ENCODE measurements around the gene CREBBP.

CREBBP gene

DNA sequence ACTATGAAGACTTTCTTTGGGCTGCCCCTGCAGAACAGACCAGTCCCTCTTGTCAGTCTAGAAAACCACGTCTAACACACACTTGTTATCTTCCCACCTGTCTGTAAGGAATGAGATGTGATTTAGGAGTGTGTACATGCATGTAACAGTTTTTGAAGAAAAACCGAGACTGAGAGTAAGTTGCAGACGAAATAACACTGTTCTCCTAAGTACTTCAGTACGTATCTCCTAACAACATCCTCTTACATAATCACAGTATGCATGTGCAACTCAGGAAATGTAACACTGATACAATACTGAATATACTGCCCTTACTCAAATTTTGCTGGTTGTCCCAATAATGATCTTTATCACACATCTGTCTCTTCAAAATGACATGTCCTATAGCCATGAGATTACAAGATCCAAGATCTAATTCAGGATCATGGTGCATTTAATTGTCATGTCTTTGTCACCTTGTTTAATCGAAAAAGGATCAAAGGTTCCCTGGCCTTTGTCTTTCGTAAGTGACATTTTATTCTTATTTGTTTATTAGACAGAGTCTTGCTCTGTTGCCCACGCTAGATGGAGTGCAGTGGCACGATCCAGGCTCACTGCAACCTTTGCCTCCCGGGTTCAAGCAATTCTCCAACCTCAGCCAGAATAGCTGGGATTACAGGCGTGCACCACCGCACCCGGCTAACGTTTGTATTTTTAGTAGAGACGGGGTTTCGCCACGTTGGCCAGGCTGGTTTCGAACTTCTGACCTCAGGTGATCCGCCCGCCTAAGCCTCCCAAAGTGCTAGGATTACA is 25.6 kb downstream of the CREBBP start:
- DNase-seq: no peak

DNA sequence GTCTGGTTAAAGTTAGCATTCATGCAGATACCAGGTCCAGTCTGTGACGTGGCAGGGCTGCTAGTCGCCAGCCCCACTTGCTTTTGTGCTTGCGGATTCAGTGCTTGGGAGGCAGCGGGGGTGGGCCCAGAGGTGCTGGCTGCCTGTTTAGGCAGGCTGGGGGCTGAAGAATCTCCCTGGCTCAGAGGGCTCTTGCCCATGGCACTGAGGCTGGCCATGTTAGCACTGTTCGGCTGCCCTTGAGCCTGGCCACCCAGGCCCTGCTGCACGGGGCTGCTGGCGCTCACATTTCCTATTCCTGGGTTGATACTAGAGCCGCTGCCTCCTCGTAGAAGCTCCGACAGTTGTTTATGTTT is 30.0 kb downstream of the CREBBP start:
- DNase-seq: no peak

DNA sequence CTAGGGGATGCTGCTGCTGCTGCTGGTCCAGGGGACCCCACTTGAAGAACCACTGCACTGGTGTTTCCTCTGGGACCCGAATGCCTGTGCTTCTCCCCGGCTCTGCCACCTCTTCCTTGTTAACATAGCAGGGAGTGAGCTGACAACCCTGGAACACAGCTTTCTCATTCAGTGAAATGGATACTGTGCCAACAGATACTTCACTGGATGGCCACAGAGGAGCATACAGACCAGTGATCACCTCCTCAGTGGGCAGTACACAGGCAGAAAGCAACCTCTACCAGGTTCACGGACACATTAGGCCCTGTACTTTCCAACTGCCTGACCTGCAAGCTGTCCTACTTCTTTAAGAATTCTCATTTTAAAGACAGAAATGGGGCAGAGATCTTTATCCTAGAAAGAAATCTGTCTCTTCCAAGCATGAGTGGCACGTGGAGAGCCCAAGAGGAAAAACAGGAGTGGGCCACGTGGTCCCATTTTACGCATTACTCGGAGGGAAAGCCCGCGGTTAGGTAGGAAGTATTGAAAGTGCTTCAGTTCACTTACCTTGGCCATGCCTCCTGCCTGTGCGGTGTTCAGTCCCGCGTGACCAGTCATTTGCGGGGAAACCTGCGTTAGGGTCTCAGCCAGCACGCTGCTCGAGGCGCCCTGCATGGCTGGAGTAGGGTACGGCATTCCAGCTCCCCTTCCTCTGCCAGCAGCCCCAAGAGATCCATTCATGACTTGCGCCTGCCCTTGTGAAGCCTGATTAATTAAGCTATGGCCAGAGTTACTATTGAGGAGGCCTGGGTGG is 30.6 kb downstream of the CREBBP start:
- DNase-seq: no peak

DNA sequence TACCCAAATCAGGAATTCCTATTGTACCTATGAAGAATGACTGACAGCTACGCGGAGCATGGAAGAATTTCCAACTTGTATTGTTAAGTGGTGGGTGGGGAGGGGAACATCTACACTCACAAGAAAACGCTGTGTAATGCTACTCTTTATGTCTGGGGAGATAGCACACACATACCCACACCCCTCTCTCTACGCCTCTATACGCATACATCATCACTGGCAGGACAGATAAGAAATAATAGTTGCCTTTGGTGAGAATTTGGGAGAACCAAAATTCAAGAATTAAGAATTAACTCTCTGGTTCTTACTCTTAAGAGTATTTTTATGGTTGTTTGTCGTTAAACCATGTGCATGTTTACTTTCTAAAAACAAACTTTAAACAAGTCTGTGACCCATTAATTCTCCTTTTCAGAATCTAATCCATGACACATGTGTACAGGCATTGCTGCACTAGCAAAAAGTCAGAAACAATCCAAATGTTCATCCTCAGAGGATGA is 33.9 kb downstream of the CREBBP start:
- no peak for DNase-seq

GRCh38 chr16:3846087-3846486 is 34.4 kb downstream of the CREBBP start:
- DNase-seq: no peak

- DNase-seq: no peak
Observed at GRCh38 chr16:3842994-3843393, 37.5 kb downstream of the CREBBP start.

- DNase-seq: no peak
Observed at GRCh38 chr16:3841729-3842508, 38.6 kb downstream of the CREBBP start.

- DNase-seq: no peak
Observed at GRCh38 chr16:3839402-3840184, 40.9 kb downstream of the CREBBP start.

- DNase-seq: no peak
Observed at GRCh38 chr16:3838600-3839401, 41.7 kb downstream of the CREBBP start.

GRCh38 chr16:3837851-3838586 is 42.5 kb downstream of the CREBBP start:
- no peak for DNase-seq

DNA sequence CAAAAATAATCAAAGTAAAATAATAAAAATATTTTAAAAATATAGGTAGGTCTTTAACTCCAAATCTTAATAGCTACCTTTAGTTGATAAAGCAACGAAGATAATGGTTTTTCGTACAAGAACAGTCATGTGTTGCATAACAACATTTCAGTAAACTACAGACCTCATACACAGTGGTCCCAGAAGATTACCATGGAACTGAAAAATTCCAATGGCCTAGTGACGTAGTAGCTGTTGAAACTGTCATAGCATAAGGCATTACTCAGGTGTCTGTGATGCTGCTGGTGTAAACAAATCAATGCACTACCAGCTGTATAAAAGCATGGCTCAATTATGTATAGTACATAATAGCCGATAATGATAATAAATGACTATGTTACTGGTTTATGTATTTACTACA is 43.9 kb downstream of the CREBBP start:
- DNase-seq: no peak

DNA sequence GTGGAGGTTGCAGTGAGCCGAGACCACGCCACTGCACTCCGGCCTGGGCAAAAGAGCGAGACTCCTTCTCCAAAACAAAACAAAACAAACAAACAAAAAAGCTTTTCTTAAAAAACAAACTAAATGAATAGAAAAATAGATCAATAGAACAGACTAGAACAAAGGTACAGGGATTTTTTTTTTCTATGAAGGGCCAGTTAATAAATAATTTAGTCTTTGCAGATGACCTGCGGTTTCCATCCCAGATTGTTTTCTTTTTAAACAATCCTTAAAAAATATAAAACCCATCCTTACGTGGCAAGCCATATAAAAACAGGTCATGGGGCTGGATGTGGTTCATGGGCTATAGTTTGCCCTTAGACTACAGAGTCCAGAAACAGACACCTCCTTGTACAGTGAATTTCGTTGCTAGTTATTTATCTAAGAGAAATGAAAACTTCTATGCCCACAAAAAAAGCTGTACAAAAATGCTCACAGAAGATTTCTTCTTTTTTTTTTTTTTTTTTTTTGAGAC is 45.4 kb downstream of the CREBBP start:
- no peak for DNase-seq

DNA sequence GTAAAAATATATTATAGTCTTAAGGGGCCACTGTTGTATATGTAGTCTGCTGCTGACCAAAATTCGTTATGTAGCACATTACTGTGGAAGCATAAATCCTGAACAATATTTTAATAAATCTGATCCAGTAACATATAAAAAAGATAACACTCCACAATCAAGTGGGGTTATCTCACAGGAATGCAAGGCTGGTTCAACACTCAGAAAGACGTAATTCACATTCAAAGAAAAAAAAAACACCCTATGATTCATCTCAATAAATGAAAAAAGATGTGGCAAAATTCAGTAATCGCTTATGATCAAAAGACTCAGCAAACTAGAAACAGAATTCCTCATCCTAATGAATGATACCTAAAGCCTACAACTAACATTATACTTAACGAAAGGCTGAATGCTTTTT is 47.8 kb downstream of the CREBBP start:
- no peak for DNase-seq

- no peak for DNase-seq
Observed at GRCh38 chr16:3830625-3831254, 49.8 kb downstream of the CREBBP start.

- DNase-seq: no peak
Observed at GRCh38 chr16:3829631-3830536, 50.6 kb downstream of the CREBBP start.

DNA sequence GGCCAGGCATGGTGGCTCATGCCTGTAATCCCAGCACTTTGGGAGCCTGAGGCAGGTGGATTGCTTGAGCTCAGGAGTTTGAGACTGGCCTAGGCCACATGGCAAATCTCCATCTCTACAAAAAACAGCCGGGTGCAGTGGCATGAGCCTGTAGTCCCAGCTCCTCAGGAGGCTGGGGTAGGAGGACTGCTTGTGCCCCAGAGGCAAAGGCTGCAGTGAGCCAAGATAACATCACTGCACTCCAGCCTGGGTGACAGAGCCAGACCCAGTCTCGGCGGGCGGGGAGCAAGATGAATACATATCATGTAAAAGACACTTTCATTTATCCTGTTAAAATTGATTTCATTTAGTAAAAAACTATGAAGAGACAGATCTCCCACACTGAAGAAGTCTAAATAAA is 54.6 kb downstream of the CREBBP start:
- DNase-seq: no peak

DNA sequence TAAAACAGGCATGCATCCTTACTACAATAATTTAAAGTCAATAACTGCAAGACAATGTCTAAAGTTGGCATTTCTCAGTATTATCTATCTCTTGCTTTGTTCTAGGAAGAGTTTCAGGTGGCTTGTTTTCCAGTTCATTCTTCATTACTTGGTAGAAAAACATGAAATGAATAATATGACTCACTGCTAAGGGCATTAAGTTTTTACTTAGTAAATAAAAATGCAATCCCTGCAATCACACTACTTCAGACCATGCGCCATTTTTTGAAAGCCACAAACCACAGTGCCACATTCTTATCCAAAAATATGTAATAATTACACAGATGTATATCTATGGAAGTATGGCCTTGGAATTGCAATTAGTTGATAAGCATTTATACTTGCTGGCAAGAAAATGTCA is 55.4 kb downstream of the CREBBP start:
- DNase-seq: no peak

DNA sequence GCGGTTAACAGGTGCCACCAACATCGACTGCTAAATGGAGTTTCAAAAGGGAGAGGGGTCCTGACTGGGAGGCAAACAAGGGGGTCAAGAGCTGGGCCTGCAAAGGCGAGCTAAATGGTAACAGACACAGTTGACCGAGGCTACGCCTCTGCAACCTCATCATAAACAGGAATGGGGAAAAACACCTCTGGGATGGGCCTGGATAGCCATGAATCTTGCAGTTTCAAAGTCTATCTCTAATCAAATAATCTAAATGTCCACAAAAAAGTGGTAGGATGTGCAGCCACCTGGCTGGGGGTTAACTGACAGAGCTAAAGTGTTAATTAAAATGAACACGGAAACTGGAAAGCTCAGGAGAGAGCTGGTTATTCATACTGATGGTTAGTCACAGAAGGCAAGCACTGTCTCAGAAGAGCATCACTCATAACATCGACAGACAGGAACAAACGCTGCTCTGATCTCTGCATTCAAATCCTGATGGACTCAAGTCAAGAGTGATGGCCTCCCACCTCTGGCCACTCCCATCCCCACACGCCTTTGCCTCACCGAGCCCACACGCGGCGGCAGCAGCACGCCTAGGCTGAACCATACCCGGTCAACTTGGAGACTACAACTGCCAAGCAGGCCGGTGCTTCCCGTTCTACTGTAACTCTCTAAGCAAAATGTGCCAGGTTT is 56.3 kb downstream of the CREBBP start:
- no peak for DNase-seq

DNA sequence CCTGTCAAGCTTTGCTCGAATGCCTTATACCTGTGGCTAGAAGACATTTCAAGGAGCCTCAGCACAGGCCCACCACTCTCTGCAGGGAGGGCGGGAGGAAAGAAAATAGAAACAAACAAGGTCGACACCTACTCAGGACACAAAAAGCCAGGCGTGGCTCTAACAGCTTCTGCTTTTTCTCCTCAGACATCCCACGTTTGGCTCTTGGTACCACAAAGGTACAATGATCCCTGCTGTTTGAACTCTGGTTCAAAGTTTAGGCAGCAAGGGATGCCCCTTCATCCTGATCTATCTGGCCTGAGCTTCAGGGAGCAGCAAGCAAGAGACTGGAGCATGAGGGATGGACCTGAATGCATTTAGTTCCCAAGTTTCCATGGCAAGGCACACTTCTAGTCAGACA is 57.1 kb downstream of the CREBBP start:
- DNase-seq: no peak

Measured in NCI-H1436 (cell line).